ENCODE measurements around the gene FASTKD3. TPM values are rescaled to one million over a fixed set of nuclear protein-coding genes. Genes with fewer than 3 reads are reported as not detected.
A peak's percentile ranks its signal among the peaks of the same experiment; 100 is the strongest.

The FASTKD3 gene
- total RNA-seq, 2 experiments from 2014 or later, result 23.3 to 23.6 TPM

GRCh38 chr5:7868427-7868772 lies 431 bp downstream of the FASTKD3 start:
- Mint-ChIP-seq H3K9me3 (no peaks in the 10 kb centered on the region), H3K4me1 (peaks cover 66% of the 10 kb centered on the region), H3K4me3 (peak overlapping the region; percentile 88), H3K27ac (peak overlapping the region; percentile 73), H3K36me3 (peaks cover 51% of the 10 kb centered on the region), H3K27me3 (no peaks in the 10 kb centered on the region)
- no peak for DNase-seq

GRCh38 chr5:7867260-7867659 lies 1.6 kb downstream of the FASTKD3 start:
- H3K4me1 Mint-ChIP-seq, result peaks cover 55% of the 10 kb centered on the region
- H3K4me3 Mint-ChIP-seq, result peak overlapping the region; percentile 88
- DNase-seq, result no peak
- H3K27ac Mint-ChIP-seq, result no peak overlapping the region
- no peaks in the 10 kb centered on the region for H3K9me3 Mint-ChIP-seq
- no peaks in the 10 kb centered on the region for H3K27me3 Mint-ChIP-seq
- peaks cover 48% of the 10 kb centered on the region for H3K36me3 Mint-ChIP-seq

DNA sequence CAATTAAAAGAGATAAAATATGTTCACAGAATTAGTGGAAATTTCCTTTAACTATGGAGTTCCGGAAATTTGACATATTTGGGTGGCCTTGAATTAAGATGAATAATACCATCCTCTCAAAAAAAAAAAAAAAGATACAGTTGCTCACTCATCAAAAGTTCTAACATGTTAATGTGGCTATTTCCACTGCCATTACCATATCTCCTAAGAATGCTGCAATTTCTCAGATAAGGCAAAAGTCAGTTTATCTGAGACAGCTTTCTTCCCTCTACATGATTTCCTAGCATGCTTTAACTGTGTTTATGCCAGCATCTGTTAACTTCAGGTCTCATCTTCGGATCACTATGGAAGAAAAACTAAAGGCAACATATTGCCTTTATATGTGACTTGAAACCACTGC lies 2.6 kb downstream of the FASTKD3 start:
- DNase-seq, result no peak
- H3K4me3 Mint-ChIP-seq, result no peak overlapping the region
- no peaks in the 10 kb centered on the region for H3K9me3 Mint-ChIP-seq
- H3K4me1 Mint-ChIP-seq, result peaks cover 45% of the 10 kb centered on the region
- H3K27me3 Mint-ChIP-seq, result no peaks in the 10 kb centered on the region
- no peak overlapping the region for H3K27ac Mint-ChIP-seq
- H3K36me3 Mint-ChIP-seq, result peaks cover 45% of the 10 kb centered on the region

DNA sequence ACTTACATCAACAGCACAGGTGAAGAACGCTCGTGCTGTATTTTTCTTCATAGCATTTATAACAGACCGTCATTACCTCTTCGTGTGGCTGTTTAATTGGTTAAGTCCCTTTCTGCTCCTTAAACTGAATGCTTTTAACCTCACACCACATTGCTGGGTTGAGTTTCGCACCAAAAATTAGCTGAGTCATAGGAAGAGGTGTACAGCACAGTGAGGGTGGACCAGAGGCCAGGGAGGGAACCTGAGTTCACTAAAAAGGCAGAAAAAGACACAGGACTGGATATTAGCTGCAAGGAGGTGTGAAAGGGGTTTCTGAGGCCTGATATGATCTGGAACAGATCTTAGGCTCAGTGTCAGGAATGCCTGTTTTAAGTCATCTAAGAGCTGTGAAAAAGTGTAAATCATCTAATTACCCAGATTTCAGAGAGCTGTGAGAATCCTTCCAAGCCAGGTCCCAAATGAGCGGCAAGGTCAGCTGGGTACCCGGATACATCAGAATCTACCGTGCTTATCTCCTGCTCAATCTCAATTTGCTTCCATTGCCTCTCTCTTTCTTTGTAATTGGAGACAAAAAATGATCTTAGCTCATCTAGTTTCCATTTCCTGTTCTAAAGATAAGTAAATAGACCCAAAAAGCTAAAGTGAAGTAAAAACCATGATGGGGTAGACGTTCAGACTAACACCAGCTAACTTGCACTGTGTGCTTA lies 10.8 kb downstream of the FASTKD3 start:
- Mint-ChIP-seq H3K4me3 (no peak overlapping the region), H3K4me1 (peaks cover 8% of the 10 kb centered on the region), H3K27me3 (no peaks in the 10 kb centered on the region), H3K36me3 (peaks cover 19% of the 10 kb centered on the region), H3K9me3 (no peaks in the 10 kb centered on the region), H3K27ac (peak overlapping the region; percentile 59)
- DNase-seq, result no peak

GRCh38 chr5:7857361-7857760 lies 11.5 kb downstream of the FASTKD3 start:
- no peak for DNase-seq
- H3K9me3 Mint-ChIP-seq, result no peaks in the 10 kb centered on the region
- H3K36me3 Mint-ChIP-seq, result peaks cover 15% of the 10 kb centered on the region
- peaks cover 12% of the 10 kb centered on the region for H3K4me1 Mint-ChIP-seq
- H3K27ac Mint-ChIP-seq, result no peak overlapping the region
- peaks cover 3% of the 10 kb centered on the region for H3K27me3 Mint-ChIP-seq
- no peak overlapping the region for H3K4me3 Mint-ChIP-seq

- DNase-seq, result no peak
- Mint-ChIP-seq H3K4me3 (no peak overlapping the region), H3K27ac (no peak overlapping the region), H3K27me3 (peaks cover 5% of the 10 kb centered on the region), H3K4me1 (peaks cover 15% of the 10 kb centered on the region), H3K36me3 (peaks cover 14% of the 10 kb centered on the region), H3K9me3 (no peaks in the 10 kb centered on the region)
Measured at GRCh38 chr5:7856855-7857254, 12.0 kb downstream of the FASTKD3 start.

- peaks cover 14% of the 10 kb centered on the region for H3K27me3 Mint-ChIP-seq
- H3K9me3 Mint-ChIP-seq, result no peaks in the 10 kb centered on the region
- H3K4me3 Mint-ChIP-seq, result no peak overlapping the region
- no peak for DNase-seq
- peaks cover 18% of the 10 kb centered on the region for H3K4me1 Mint-ChIP-seq
- no peak overlapping the region for H3K27ac Mint-ChIP-seq
- H3K36me3 Mint-ChIP-seq, result peaks cover 9% of the 10 kb centered on the region
Measured at GRCh38 chr5:7855611-7856010, 13.2 kb downstream of the FASTKD3 start.

DNA sequence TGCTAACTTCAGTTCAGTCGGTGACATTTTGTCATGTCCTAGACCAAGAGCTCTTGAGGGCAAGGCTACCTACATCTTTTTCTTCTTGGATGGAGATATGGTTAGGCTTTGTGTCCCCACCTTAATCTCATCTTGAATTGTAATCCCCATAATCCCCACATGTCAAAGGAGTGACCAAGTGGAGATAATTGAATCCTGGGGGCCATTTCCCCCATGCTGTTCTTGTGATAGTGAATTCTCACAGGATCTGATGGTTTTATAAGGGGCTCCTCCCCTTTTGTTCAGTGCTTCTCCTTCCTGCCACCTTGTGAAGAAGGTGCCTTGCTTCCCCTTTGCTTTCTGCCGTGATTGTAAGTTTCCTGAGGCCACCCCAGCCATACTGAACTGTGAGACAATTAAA lies 15.8 kb downstream of the FASTKD3 start:
- H3K4me1 Mint-ChIP-seq, result peaks cover 14% of the 10 kb centered on the region

GRCh38 chr5:7852542-7852941 lies 16.3 kb downstream of the FASTKD3 start:
- DNase-seq, result no peak
- Mint-ChIP-seq H3K4me3 (no peak overlapping the region), H3K27me3 (peaks cover 42% of the 10 kb centered on the region), H3K27ac (no peak overlapping the region), H3K9me3 (no peaks in the 10 kb centered on the region), H3K36me3 (peaks cover 3% of the 10 kb centered on the region), H3K4me1 (peaks cover 12% of the 10 kb centered on the region)

More for the DNA sequence above, 15.8 kb downstream of the FASTKD3 start:
- Mint-ChIP-seq H3K27me3 (peaks cover 37% of the 10 kb centered on the region), H3K27ac (no peak overlapping the region), H3K36me3 (peaks cover 4% of the 10 kb centered on the region), H3K9me3 (no peaks in the 10 kb centered on the region), H3K4me3 (no peak overlapping the region)
- no peak for DNase-seq

- H3K27me3 Mint-ChIP-seq, result peaks cover 46% of the 10 kb centered on the region
- no peak overlapping the region for H3K27ac Mint-ChIP-seq
- DNase-seq, result no peak
- no peak overlapping the region for H3K4me3 Mint-ChIP-seq
- no peaks in the 10 kb centered on the region for H3K36me3 Mint-ChIP-seq
- H3K4me1 Mint-ChIP-seq, result peaks cover 12% of the 10 kb centered on the region
- H3K9me3 Mint-ChIP-seq, result no peaks in the 10 kb centered on the region
Measured at GRCh38 chr5:7851617-7852289, 17.1 kb downstream of the FASTKD3 start.

DNA sequence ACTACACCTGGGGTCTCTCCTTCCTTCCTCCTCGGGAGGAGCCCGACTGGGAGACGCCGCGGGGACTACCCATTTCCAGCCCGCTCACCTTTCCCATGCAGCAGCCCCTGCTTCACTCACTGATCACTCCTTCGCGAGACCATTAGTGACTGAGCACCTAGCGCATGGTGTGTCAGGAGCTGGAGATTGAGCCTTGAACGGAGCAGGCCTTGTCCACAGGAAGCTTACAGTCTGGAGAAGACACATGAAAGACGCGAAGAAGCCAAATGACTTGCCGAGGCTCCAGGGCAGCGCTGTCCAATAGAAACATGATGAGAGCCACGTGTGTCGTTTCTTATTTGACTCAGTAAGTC lies 17.6 kb downstream of the FASTKD3 start:
- Mint-ChIP-seq H3K9me3 (no peaks in the 10 kb centered on the region), H3K4me3 (peak overlapping the region; percentile 62), H3K4me1 (peaks cover 12% of the 10 kb centered on the region), H3K27ac (no peak overlapping the region), H3K27me3 (peaks cover 48% of the 10 kb centered on the region), H3K36me3 (no peaks in the 10 kb centered on the region)
- no peak for DNase-seq

- H3K36me3 Mint-ChIP-seq, result no peaks in the 10 kb centered on the region
- H3K4me3 Mint-ChIP-seq, result peak within 1 kb of the TSS; percentile 62
- peaks cover 52% of the 10 kb centered on the region for H3K27me3 Mint-ChIP-seq
- H3K9me3 Mint-ChIP-seq, result no peaks in the 10 kb centered on the region
- no peak within 1 kb of the TSS for H3K27ac Mint-ChIP-seq
- H3K4me1 Mint-ChIP-seq, result peaks cover 12% of the 10 kb centered on the region
- DNase-seq, result no peak
Measured at GRCh38 chr5:7850395-7851239, 18.2 kb downstream of the FASTKD3 start, which contains the start of gene CFAP90. Gene CFAP90, minus strand, starts transcription at chr5:7851133. Its CDS starts 112 bp downstream, at chr5:7851021.

GRCh38 chr5:7849681-7850394 lies 19.0 kb downstream of the FASTKD3 start:
- no peak overlapping the region for H3K27ac Mint-ChIP-seq
- no peaks in the 10 kb centered on the region for H3K9me3 Mint-ChIP-seq
- peaks cover 12% of the 10 kb centered on the region for H3K4me1 Mint-ChIP-seq
- no peak for DNase-seq
- no peaks in the 10 kb centered on the region for H3K36me3 Mint-ChIP-seq
- peaks cover 59% of the 10 kb centered on the region for H3K27me3 Mint-ChIP-seq
- peak overlapping the region; percentile 62 for H3K4me3 Mint-ChIP-seq

DNA sequence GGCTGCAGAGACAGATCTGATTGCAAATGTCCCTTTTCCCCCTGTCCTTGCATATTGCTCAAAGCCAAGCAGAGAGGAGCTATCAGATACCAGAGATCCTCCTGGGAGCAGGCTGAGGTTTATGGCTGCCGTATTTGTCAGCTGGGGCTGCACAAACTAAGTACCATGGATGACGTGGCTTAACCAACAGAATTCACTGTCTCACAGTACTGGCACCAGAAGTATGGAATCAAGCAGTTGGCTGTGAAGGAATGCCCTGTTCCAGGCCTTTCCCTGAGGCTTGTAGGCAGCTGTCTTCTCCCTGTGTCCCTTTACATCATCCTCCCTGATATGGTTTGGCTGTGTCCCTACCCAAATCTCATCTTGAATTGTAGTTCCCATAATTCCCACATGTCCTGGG lies 20.5 kb downstream of the FASTKD3 start:
- H3K36me3 Mint-ChIP-seq, result no peaks in the 10 kb centered on the region
- H3K27ac Mint-ChIP-seq, result no peak overlapping the region
- no peak for DNase-seq
- no peaks in the 10 kb centered on the region for H3K9me3 Mint-ChIP-seq
- peaks cover 71% of the 10 kb centered on the region for H3K27me3 Mint-ChIP-seq
- peaks cover 12% of the 10 kb centered on the region for H3K4me1 Mint-ChIP-seq
- no peak overlapping the region for H3K4me3 Mint-ChIP-seq

- no peak for DNase-seq
- Mint-ChIP-seq H3K9me3 (no peaks in the 10 kb centered on the region), H3K4me1 (peaks cover 3% of the 10 kb centered on the region), H3K4me3 (no peak overlapping the region), H3K27me3 (peaks cover 76% of the 10 kb centered on the region), H3K36me3 (no peaks in the 10 kb centered on the region), H3K27ac (no peak overlapping the region)
Measured at GRCh38 chr5:7846327-7846726, 22.5 kb downstream of the FASTKD3 start.

Data from activated naive CD8-positive, alpha-beta T cell treated with anti-CD3 and anti-CD28 coated beads for 36 hours (primary cell).